Measurements from ENCODE around the gene ZNF441.

DNA sequence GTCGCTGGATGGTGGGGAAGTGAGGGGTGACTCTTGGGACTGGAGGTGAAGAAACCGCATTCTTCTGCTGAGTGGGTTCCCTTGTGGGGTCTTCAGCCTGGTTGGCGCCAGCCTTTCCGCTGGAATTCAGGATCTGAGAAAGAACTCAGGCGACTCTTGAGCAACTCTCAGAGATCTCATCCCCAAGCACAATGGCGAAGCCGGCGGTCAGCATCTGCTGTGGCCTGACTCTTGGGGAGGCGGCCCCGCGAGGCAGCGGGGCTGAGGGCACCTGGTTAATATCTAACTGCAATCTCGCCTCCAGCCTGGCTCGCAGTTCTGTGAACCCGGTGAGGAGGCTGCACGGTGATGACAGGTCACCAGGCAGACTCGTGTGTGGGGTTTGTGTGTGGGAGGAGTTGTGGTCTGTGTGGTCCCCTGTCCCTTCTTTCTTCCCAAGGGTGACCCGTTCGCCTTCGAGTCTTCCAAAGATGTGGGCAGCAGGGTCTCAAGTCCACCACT lies 883 bp downstream of the ZNF441 start:
- TF ChIP-seq, protein P1, sequence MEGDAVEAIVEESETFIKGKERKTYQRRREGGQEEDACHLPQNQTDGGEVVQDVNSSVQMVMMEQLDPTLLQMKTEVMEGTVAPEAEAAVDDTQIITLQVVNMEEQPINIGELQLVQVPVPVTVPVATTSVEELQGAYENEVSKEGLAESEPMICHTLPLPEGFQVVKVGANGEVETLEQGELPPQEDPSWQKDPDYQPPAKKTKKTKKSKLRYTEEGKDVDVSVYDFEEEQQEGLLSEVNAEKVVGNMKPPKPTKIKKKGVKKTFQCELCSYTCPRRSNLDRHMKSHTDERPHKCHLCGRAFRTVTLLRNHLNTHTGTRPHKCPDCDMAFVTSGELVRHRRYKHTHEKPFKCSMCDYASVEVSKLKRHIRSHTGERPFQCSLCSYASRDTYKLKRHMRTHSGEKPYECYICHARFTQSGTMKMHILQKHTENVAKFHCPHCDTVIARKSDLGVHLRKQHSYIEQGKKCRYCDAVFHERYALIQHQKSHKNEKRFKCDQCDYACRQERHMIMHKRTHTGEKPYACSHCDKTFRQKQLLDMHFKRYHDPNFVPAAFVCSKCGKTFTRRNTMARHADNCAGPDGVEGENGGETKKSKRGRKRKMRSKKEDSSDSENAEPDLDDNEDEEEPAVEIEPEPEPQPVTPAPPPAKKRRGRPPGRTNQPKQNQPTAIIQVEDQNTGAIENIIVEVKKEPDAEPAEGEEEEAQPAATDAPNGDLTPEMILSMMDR (IDR thresholded peaks at IDR 0.05) = no peak
- TF ChIP-seq POLR2AphosphoS5 (IDR thresholded peaks at IDR 0.05) (peak; percentile 13), POLR2A (IDR thresholded peaks at IDR 0.05) (no peak)

Data from gastroesophageal sphincter (tissue), 3 donors.